WTC11 (cell line): ENCODE results near the gene IDH3A. TPM values are rescaled to one million over a fixed set of nuclear protein-coding genes. Genes with fewer than 3 reads are reported as not detected.

Source experiments
- ATAC-seq: fragments of 200-7000 bp; cut with Tn5 transposase; 2 replicates; pipeline ENCODE4 v1.10.0; 2021; ENCODE audit warnings: mild to moderate bottlenecking, moderate library complexity
- CTCF ChIA-PET: fragments of 300-600 bp; sonication (Branson Sonifier 250); formaldehyde crosslinking; loops from one replicate; lab custom pipeline; 2021; ENCODE audit warnings: antibody characterized with exemption; lab: Charles Lee
- POLR2A ChIA-PET: fragments of 350-600 bp; sonication (Branson Sonifier 250); formaldehyde crosslinking; loops from one replicate; lab custom pipeline; 2021; ENCODE audit warnings: antibody characterized with exemption; lab: Charles Lee
- DNase-seq: peaks from one replicate; pipeline ENCODE4 v3.0.0; 2021; ENCODE audit warnings: low spot score
- H3K27ac Mint-ChIP-seq: 2 replicates; pipeline ENCODE4 v1.8.0; 2021; ENCODE audit warnings: mixed read lengths
- H3K27me3 Mint-ChIP-seq: 2 replicates; pipeline ENCODE4 v1.8.0; 2021; ENCODE audit warnings: low read depth, mild to moderate bottlenecking, moderate library complexity, mixed read lengths
- H3K36me3 Mint-ChIP-seq: 2 replicates; pipeline ENCODE4 v1.8.0; 2021; ENCODE audit warnings: mixed read lengths
- H3K4me1 Mint-ChIP-seq: 2 replicates; pipeline ENCODE4 v1.8.0; 2022; ENCODE audit warnings: mixed read lengths
- H3K4me3 Mint-ChIP-seq: 2 replicates; pipeline ENCODE4 v1.8.0; 2021; ENCODE audit warnings: mild to moderate bottlenecking, moderate library complexity, mixed read lengths
- H3K9me3 Mint-ChIP-seq: 2 replicates; pipeline ENCODE4 v1.8.0; 2021; ENCODE audit warnings: mixed read lengths
- ATF1 ChIP-seq: sonication (generic); formaldehyde crosslinking; IDR thresholded peaks from 2 replicates; pipeline ENCODE4 v1.8.1; 2023; ENCODE audit warnings: mild to moderate bottlenecking, moderate library complexity, missing genetic modification reagents
- CREB1 ChIP-seq: sonication (generic); formaldehyde crosslinking; IDR thresholded peaks from 2 replicates; pipeline ENCODE4 v1.8.0; 2023; ENCODE audit warnings: mild to moderate bottlenecking, missing genetic modification reagents
- FOXP1 ChIP-seq: sonication (generic); formaldehyde crosslinking; IDR thresholded peaks from 2 replicates; pipeline ENCODE4 v1.8.0; 2022; ENCODE audit warnings: missing genetic modification reagents, mild to moderate bottlenecking, moderate library complexity, borderline replicate concordance
- FOXP4 ChIP-seq: sonication (generic); formaldehyde crosslinking; IDR thresholded peaks from 2 replicates; pipeline ENCODE4 v1.8.0; 2022; ENCODE audit warnings: mild to moderate bottlenecking, missing genetic modification reagents
- GABPB1 ChIP-seq: sonication (generic); formaldehyde crosslinking; IDR thresholded peaks from 2 replicates; pipeline ENCODE4 v1.8.1; 2023; ENCODE audit warnings: mild to moderate bottlenecking, missing genetic modification reagents
- MXD4 ChIP-seq: fragments of 250-450 bp; sonication (Bioruptor Pico); IDR thresholded peaks from 2 replicates; pipeline ENCODE4 v1.8.0; 2021; ENCODE audit warnings: mild to moderate bottlenecking, moderate library complexity, borderline replicate concordance
- NR3C1 ChIP-seq: sonication (generic); formaldehyde crosslinking; conservative IDR thresholded peaks from 2 replicates; pipeline ENCODE4 v1.8.1; 2023; ENCODE audit warnings: low read depth, mild to moderate bottlenecking, missing genetic modification reagents
- PRDM15 ChIP-seq: sonication (generic); formaldehyde crosslinking; IDR thresholded peaks from 2 replicates; pipeline ENCODE4 v1.8.0; 2022; ENCODE audit warnings: missing genetic modification reagents
- TCF7 ChIP-seq: sonication (generic); formaldehyde crosslinking; IDR thresholded peaks from 2 replicates; pipeline ENCODE4 v1.8.0; 2022; ENCODE audit warnings: mild to moderate bottlenecking, low read depth, missing genetic modification reagents, moderate library complexity
- TEAD1 ChIP-seq: sonication (generic); formaldehyde crosslinking; IDR thresholded peaks from 2 replicates; pipeline ENCODE4 v1.8.0; 2022; ENCODE audit warnings: mild to moderate bottlenecking, missing genetic modification reagents
- ZNF121 ChIP-seq: sonication (generic); formaldehyde crosslinking; IDR thresholded peaks from 2 replicates; pipeline ENCODE4 v1.8.0; 2023; ENCODE audit warnings: missing genetic modification reagents
- ZNF219 ChIP-seq: sonication (generic); formaldehyde crosslinking; IDR thresholded peaks from 2 replicates; pipeline ENCODE4 v1.8.0; 2023; ENCODE audit warnings: missing genetic modification reagents, mild to moderate bottlenecking, borderline replicate concordance
- ZNF263 ChIP-seq: sonication (generic); formaldehyde crosslinking; IDR thresholded peaks from 2 replicates; pipeline ENCODE4 v1.8.1; 2022; ENCODE audit warnings: low read depth, mild to moderate bottlenecking, moderate library complexity, missing genetic modification reagents
- total RNA-seq: library from RNA; stranded (reverse); gene quantifications from 3 replicates; pipeline ENCODE4 v1.2.3, GENCODE V29; 2021
- TF ChIP-seq, protein P1 (sequence below): sonication (generic); formaldehyde crosslinking; IDR thresholded peaks from 2 replicates; pipeline ENCODE4 v1.8.1; 2022; ENCODE audit warnings: mild to moderate bottlenecking, moderate library complexity, missing genetic modification reagents
- TF ChIP-seq, protein P2 (sequence below): fragments of 250-450 bp; sonication (Bioruptor Pico); IDR thresholded peaks from 2 replicates; pipeline ENCODE4 v1.9.0; 2021; ENCODE audit warnings: mild to moderate bottlenecking, borderline replicate concordance
- TF ChIP-seq, protein P3 (sequence below): sonication (generic); formaldehyde crosslinking; IDR thresholded peaks from 2 replicates; pipeline ENCODE4 v1.8.1; 2023; ENCODE audit warnings: mild to moderate bottlenecking, missing genetic modification reagents
- TF ChIP-seq, protein P4 (sequence below): sonication (generic); formaldehyde crosslinking; conservative IDR thresholded peaks from 2 replicates; pipeline ENCODE4 v1.8.1; 2022; ENCODE audit warnings: mild to moderate bottlenecking, missing genetic modification reagents
- TF ChIP-seq, protein P5 (sequence below): sonication (generic); formaldehyde crosslinking; IDR thresholded peaks from 2 replicates; pipeline ENCODE4 v1.8.1; 2022; ENCODE audit warnings: low read depth, missing genetic modification reagents, borderline replicate concordance

Gene IDH3A
- total RNA-seq, 1 experiment from 2014 or later: 56.6 TPM

DNA sequence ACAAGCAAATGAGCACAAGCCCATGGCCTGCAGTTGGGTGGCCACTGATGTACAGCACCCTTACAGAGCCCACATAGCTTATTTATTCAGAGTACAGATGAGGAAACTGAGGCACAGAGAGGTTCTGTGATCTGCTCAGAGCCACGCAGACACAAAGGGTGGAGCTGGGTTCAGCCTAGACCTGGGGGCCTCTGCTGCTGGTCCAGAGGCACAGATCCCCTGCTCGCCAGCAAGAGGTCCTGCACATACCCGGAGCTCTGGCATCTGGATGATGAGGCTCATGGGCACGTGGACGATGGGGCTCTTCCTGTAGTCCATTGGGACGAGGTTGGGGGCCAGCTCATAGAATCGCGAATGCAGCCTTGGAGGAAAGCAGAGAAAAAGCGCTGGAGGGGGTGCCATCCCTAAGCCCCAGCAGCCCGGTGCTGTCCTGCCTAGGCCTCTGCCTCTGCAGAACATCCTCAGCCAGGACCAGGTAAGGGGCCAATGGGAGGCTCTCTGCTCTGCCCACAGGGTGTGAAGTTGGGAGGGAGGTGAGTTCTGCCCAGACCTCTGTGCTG is 38.2 kb upstream of the IDH3A start:
- ChIA-PET CTCF (interaction anchor here (2.7 to 5.2 kb wide), 2 partner anchors 84 to 130 kb away, joined by 45 to 46 read pairs; no protein-coding TSS in a partner anchor), POLR2A (no interaction called here)
- ATAC-seq (no peak), DNase-seq (no peak)
- Mint-ChIP-seq H3K36me3 (peaks cover 4% of the 10 kb centered on the region; the same call in 1 of the 2 replicates), H3K27ac (no peak overlapping the region), H3K4me3 (no peak overlapping the region), H3K4me1 (peaks cover 7% of the 10 kb centered on the region), H3K9me3 (no peaks in the 10 kb centered on the region), H3K27me3 (no peaks in the 10 kb centered on the region)
- TF ChIP-seq NR3C1 (CRISPR knock-in tag): no peak
- TF ChIP-seq ATF1: no peak
- TF ChIP-seq TCF7 (CRISPR knock-in tag): no peak
- TF ChIP-seq, protein P1, sequence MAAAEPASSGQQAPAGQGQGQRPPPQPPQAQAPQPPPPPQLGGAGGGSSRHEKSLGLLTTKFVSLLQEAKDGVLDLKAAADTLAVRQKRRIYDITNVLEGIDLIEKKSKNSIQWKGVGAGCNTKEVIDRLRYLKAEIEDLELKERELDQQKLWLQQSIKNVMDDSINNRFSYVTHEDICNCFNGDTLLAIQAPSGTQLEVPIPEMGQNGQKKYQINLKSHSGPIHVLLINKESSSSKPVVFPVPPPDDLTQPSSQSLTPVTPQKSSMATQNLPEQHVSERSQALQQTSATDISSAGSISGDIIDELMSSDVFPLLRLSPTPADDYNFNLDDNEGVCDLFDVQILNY (CRISPR knock-in tag): no peak
- TF ChIP-seq, protein P2, sequence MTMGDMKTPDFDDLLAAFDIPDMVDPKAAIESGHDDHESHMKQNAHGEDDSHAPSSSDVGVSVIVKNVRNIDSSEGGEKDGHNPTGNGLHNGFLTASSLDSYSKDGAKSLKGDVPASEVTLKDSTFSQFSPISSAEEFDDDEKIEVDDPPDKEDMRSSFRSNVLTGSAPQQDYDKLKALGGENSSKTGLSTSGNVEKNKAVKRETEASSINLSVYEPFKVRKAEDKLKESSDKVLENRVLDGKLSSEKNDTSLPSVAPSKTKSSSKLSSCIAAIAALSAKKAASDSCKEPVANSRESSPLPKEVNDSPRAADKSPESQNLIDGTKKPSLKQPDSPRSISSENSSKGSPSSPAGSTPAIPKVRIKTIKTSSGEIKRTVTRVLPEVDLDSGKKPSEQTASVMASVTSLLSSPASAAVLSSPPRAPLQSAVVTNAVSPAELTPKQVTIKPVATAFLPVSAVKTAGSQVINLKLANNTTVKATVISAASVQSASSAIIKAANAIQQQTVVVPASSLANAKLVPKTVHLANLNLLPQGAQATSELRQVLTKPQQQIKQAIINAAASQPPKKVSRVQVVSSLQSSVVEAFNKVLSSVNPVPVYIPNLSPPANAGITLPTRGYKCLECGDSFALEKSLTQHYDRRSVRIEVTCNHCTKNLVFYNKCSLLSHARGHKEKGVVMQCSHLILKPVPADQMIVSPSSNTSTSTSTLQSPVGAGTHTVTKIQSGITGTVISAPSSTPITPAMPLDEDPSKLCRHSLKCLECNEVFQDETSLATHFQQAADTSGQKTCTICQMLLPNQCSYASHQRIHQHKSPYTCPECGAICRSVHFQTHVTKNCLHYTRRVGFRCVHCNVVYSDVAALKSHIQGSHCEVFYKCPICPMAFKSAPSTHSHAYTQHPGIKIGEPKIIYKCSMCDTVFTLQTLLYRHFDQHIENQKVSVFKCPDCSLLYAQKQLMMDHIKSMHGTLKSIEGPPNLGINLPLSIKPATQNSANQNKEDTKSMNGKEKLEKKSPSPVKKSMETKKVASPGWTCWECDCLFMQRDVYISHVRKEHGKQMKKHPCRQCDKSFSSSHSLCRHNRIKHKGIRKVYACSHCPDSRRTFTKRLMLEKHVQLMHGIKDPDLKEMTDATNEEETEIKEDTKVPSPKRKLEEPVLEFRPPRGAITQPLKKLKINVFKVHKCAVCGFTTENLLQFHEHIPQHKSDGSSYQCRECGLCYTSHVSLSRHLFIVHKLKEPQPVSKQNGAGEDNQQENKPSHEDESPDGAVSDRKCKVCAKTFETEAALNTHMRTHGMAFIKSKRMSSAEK (CRISPR knock-in tag): no peak
- TF ChIP-seq ZNF121 (CRISPR knock-in tag): no peak
- no peak for TF ChIP-seq FOXP1

DNA sequence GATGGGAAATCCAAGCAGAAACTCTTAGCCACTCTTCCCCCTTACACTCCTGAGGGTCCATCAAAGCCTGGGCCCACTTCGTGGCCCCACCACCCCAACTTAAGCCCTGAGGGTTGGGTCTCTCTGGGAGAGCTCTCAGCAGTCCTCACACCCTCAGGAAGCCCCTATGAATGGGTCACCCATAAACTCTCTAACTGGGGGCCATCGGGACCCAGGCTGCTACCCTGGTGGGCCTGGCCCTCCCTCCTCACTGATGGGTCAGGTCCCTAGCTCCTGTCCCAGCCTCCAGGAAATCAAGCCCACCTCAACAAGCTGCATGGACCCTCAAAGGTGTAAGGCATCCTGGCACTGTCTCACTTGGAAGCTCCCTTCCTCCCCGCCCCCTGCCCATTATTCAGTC is 37.4 kb upstream of the IDH3A start:
- Mint-ChIP-seq H3K27me3 (no peaks in the 10 kb centered on the region), H3K36me3 (0 out of 2 replicates have a peak, but pooled peaks cover under 1% of the 10 kb centered on the region), H3K27ac (no peak overlapping the region), H3K9me3 (no peaks in the 10 kb centered on the region), H3K4me1 (peaks cover 7% of the 10 kb centered on the region), H3K4me3 (no peak overlapping the region)
- DNase-seq (no peak), ATAC-seq (no peak)
- ChIA-PET POLR2A (no interaction called here), CTCF (interaction anchor here (1.5 to 5.2 kb wide), 5 partner anchors 19 to 152 kb away, joined by 4 to 46 read pairs (median 26); partner anchors contain the start of gene CIB2)
- no peak for TF ChIP-seq CREB1 (CRISPR knock-in tag)
- TF ChIP-seq ZNF263 (CRISPR knock-in tag): no peak
- no peak for TF ChIP-seq ZNF219 (CRISPR knock-in tag)
- TF ChIP-seq FOXP4 (CRISPR knock-in tag): no peak
- TF ChIP-seq, protein P3, sequence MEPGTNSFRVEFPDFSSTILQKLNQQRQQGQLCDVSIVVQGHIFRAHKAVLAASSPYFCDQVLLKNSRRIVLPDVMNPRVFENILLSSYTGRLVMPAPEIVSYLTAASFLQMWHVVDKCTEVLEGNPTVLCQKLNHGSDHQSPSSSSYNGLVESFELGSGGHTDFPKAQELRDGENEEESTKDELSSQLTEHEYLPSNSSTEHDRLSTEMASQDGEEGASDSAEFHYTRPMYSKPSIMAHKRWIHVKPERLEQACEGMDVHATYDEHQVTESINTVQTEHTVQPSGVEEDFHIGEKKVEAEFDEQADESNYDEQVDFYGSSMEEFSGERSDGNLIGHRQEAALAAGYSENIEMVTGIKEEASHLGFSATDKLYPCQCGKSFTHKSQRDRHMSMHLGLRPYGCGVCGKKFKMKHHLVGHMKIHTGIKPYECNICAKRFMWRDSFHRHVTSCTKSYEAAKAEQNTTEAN: no peak
- TF ChIP-seq ATF1: no peak
- no peak for TF ChIP-seq GABPB1 (CRISPR knock-in tag)
- TF ChIP-seq FOXP1: no peak
- TF ChIP-seq TEAD1 (CRISPR knock-in tag): no peak
- TF ChIP-seq, protein P4, sequence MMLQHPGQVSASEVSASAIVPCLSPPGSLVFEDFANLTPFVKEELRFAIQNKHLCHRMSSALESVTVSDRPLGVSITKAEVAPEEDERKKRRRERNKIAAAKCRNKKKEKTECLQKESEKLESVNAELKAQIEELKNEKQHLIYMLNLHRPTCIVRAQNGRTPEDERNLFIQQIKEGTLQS (CRISPR knock-in tag): no peak
- TF ChIP-seq, protein P5, sequence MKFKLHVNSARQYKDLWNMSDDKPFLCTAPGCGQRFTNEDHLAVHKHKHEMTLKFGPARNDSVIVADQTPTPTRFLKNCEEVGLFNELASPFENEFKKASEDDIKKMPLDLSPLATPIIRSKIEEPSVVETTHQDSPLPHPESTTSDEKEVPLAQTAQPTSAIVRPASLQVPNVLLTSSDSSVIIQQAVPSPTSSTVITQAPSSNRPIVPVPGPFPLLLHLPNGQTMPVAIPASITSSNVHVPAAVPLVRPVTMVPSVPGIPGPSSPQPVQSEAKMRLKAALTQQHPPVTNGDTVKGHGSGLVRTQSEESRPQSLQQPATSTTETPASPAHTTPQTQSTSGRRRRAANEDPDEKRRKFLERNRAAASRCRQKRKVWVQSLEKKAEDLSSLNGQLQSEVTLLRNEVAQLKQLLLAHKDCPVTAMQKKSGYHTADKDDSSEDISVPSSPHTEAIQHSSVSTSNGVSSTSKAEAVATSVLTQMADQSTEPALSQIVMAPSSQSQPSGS (CRISPR knock-in tag): no peak
- no peak for TF ChIP-seq PRDM15 (CRISPR knock-in tag)
- TF ChIP-seq MXD4 (CRISPR knock-in tag): no peak
